ENCODE data around the gene RHEB. TPM values are rescaled to one million over a fixed set of nuclear protein-coding genes. Genes with fewer than 3 reads are reported as not detected.

RHEB gene
- polyA plus RNA-seq, 1 of the 3 experiments (the other 2 are of a cell fraction) = 87.3 TPM

GRCh38 chr7:151505433-151505832 lies 14.3 kb downstream of the RHEB start:
- H3K79me2 ChIP-seq (ENCODE audit: insufficient read depth) = peaks cover 100% of the 10 kb centered on the region
- TF ChIP-seq MXI1 (IDR thresholded peaks at IDR 0.05; ENCODE audit: low read depth, low read length) (no peak), EZH2phosphoT487 (IDR thresholded peaks at IDR 0.05; ENCODE audit: borderline replicate concordance, low read depth) (no peak), FOXJ3 (CRISPR knock-in tag; IDR thresholded peaks at IDR 0.05) (no peak), TCF12 (IDR thresholded peaks at IDR 0.05) (no peak), CTCF (IDR thresholded peaks at IDR 0.05) (no peak), RXRA (IDR thresholded peaks at IDR 0.05; ENCODE audit: borderline replicate concordance, low read depth) (no peak), YY1 (IDR thresholded peaks at IDR 0.05; ENCODE audit: low read depth) (no peak), CHD2 (IDR thresholded peaks at IDR 0.05; ENCODE audit: low read length, partially characterized antibody) (no peak), TEAD4 (IDR thresholded peaks at IDR 0.05; ENCODE audit: borderline replicate concordance, insufficient read depth) (no peak), NRF1 (IDR thresholded peaks at IDR 0.05; ENCODE audit: low read depth, low read length) (no peak), JUND (IDR thresholded peaks at IDR 0.05) (no peak), SMC3 (IDR thresholded peaks at IDR 0.05; ENCODE audit: low read depth, low read length) (no peak), SIN3A (IDR thresholded peaks at IDR 0.05; ENCODE audit: borderline replicate concordance, low read depth, low read length) (no peak)
- TF ChIP-seq, protein P1, sequence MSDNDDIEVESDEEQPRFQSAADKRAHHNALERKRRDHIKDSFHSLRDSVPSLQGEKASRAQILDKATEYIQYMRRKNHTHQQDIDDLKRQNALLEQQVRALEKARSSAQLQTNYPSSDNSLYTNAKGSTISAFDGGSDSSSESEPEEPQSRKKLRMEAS (IDR thresholded peaks at IDR 0.05; ENCODE audit: low read depth) = no peak
- TF ChIP-seq, protein P2, sequence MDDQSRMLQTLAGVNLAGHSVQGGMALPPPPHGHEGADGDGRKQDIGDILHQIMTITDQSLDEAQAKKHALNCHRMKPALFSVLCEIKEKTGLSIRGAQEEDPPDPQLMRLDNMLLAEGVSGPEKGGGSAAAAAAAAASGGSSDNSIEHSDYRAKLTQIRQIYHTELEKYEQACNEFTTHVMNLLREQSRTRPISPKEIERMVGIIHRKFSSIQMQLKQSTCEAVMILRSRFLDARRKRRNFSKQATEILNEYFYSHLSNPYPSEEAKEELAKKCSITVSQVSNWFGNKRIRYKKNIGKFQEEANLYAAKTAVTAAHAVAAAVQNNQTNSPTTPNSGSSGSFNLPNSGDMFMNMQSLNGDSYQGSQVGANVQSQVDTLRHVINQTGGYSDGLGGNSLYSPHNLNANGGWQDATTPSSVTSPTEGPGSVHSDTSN (IDR thresholded peaks at IDR 0.05) = no peak
- TF ChIP-seq, protein P3, sequence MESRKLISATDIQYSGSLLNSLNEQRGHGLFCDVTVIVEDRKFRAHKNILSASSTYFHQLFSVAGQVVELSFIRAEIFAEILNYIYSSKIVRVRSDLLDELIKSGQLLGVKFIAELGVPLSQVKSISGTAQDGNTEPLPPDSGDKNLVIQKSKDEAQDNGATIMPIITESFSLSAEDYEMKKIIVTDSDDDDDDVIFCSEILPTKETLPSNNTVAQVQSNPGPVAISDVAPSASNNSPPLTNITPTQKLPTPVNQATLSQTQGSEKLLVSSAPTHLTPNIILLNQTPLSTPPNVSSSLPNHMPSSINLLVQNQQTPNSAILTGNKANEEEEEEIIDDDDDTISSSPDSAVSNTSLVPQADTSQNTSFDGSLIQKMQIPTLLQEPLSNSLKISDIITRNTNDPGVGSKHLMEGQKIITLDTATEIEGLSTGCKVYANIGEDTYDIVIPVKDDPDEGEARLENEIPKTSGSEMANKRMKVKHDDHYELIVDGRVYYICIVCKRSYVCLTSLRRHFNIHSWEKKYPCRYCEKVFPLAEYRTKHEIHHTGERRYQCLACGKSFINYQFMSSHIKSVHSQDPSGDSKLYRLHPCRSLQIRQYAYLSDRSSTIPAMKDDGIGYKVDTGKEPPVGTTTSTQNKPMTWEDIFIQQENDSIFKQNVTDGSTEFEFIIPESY (IDR thresholded peaks at IDR 0.05; ENCODE audit: borderline replicate concordance, low read depth) = no peak
- TF ChIP-seq, protein P4, sequence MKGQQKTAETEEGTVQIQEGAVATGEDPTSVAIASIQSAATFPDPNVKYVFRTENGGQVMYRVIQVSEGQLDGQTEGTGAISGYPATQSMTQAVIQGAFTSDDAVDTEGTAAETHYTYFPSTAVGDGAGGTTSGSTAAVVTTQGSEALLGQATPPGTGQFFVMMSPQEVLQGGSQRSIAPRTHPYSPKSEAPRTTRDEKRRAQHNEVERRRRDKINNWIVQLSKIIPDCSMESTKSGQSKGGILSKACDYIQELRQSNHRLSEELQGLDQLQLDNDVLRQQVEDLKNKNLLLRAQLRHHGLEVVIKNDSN (IDR thresholded peaks at IDR 0.05; ENCODE audit: borderline replicate concordance, low read depth) = no peak
- TF ChIP-seq, protein P5, sequence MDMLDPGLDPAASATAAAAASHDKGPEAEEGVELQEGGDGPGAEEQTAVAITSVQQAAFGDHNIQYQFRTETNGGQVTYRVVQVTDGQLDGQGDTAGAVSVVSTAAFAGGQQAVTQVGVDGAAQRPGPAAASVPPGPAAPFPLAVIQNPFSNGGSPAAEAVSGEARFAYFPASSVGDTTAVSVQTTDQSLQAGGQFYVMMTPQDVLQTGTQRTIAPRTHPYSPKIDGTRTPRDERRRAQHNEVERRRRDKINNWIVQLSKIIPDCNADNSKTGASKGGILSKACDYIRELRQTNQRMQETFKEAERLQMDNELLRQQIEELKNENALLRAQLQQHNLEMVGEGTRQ (IDR thresholded peaks at IDR 0.05; ENCODE audit: borderline replicate concordance, low read depth, low read length) = no peak
- no peaks in the 10 kb centered on the region for H3K9me2 ChIP-seq
- 87% methylated on average over 2 of the region's 2 CpGs for WGBS (ENCODE audit: low lambda C conversion rate)
- peaks cover 12% of the 10 kb centered on the region for H3F3A ChIP-seq (replicated peaks; ENCODE audit: insufficient read depth)
- peaks cover 0 to 11% of the 10 kb centered on the region in 2 experiments for H3K36me3 ChIP-seq (replicated peaks in 1 of 2; ENCODE audit: control insufficient read depth in 1 of 2, insufficient read depth in 2 of 2, low read length in 1 of 2)
- ChIA-PET POLR2A (no interaction called here), CTCF (interaction anchor here (1.0 to 1.5 kb wide), 4 partner anchors 21 to 254 kb away, joined by 3 to 5 read pairs (median 4); no protein-coding TSS in a partner anchor)
- no peak overlapping the region for H3K9ac ChIP-seq
- H3K4me2 ChIP-seq = no peak overlapping the region
- H3K4me1 ChIP-seq (ENCODE audit: control insufficient read depth in 1 of 2, insufficient read depth in 2 of 2, low read depth in 1 of 2, low read length in 1 of 2) = peaks cover 13 to 17% of the 10 kb centered on the region in 2 experiments; a peak in 3 of 4 replicates
- H3K4me3 ChIP-seq (ENCODE audit: low read depth in 2 of 2, low read length in 1 of 2) = no peak overlapping the region
- H3K9me3 ChIP-seq = no peaks in the 10 kb centered on the region
- H3K27ac ChIP-seq (ENCODE audit: low read depth in 2 of 2, low read length in 1 of 2) = no peak overlapping the region
- H4K20me1 ChIP-seq (ENCODE audit: insufficient read depth) = peaks cover 100% of the 10 kb centered on the region
- no peak for DNase-seq
- H2AFZ ChIP-seq (ENCODE audit: low read depth) = no peak overlapping the region
- no peaks in the 10 kb centered on the region for H3K27me3 ChIP-seq (ENCODE audit: insufficient read depth)
